Ishikawa (cell line): ENCODE data around the gene COL4A2.

ENCODE experiments used
- CEBPB ChIP-seq: IDR thresholded peaks from 2 replicates; pipeline ENCODE4 v1.6.1; 2012
- CREB1 ChIP-seq: IDR thresholded peaks from 2 replicates; pipeline ENCODE4 v1.6.1; 2012; ENCODE audit warnings: low read depth
- EGR1 ChIP-seq: IDR thresholded peaks from 2 replicates; pipeline ENCODE4 v1.6.1; 2012
- EP300 ChIP-seq: IDR thresholded peaks from 2 replicates; pipeline ENCODE4 v1.6.1; 2012; ENCODE audit warnings: borderline replicate concordance
- FOXM1 ChIP-seq: IDR thresholded peaks from 2 replicates; pipeline ENCODE4 v1.6.1; 2012; ENCODE audit warnings: low read depth, borderline replicate concordance
- NFIC ChIP-seq: IDR thresholded peaks from 2 replicates; pipeline ENCODE4 v1.6.1; 2012
- RAD21 ChIP-seq: IDR thresholded peaks from 2 replicates; pipeline ENCODE4 v1.6.1; 2012; ENCODE audit warnings: low read depth
- REST ChIP-seq: IDR thresholded peaks from 2 replicates; pipeline ENCODE4 v1.6.1; 2012; ENCODE audit warnings: low read depth, mild to moderate bottlenecking
- TAF1 ChIP-seq: IDR thresholded peaks from 2 replicates; pipeline ENCODE4 v1.6.1; 2012; ENCODE audit warnings: low read depth, mild to moderate bottlenecking
- TCF12 ChIP-seq: IDR thresholded peaks from 2 replicates; pipeline ENCODE4 v1.6.1; 2012; ENCODE audit warnings: low read depth
- TEAD4 ChIP-seq: IDR thresholded peaks from 2 replicates; pipeline ENCODE4 v1.6.1; 2012
- USF1 ChIP-seq: IDR thresholded peaks from 2 replicates; pipeline ENCODE4 v1.6.1; 2012
- YY1 ChIP-seq: IDR thresholded peaks from 2 replicates; pipeline ENCODE4 v1.6.1; 2012; ENCODE audit warnings: low read depth
- ZBTB7A ChIP-seq: IDR thresholded peaks from 2 replicates; pipeline ENCODE4 v1.6.1; 2012; ENCODE audit warnings: low read depth
- TF ChIP-seq, protein P1 (sequence below): IDR thresholded peaks from 2 replicates; pipeline ENCODE4 v1.6.1; 2012

COL4A2 gene

GRCh38 chr13:110368408-110368807 lies 61.3 kb downstream of the COL4A2 start:
- TF ChIP-seq TAF1 (no peak), CREB1 (no peak), CEBPB (no peak), YY1 (no peak), TEAD4 (no peak), EGR1 (no peak), ZBTB7A (no peak), REST (no peak), EP300 (no peak), NFIC (no peak)

- TF ChIP-seq USF1 (no peak), TAF1 (no peak), REST (no peak), RAD21 (peak; percentile 24; the same call in 1 of the 2 replicates), YY1 (no peak)
Observed at GRCh38 chr13:110369400-110369799, 62.3 kb downstream of the COL4A2 start.

- TF ChIP-seq EP300: 0 out of 2 replicates have a peak, but pooled peaks have one; percentile 21
- TF ChIP-seq USF1: peak; percentile 71
- TF ChIP-seq NFIC: peak; percentile 39; the same call in 1 of the 2 replicates
- TF ChIP-seq TEAD4: no peak; the same call in 1 of the 2 replicates
Observed at GRCh38 chr13:110371550-110372465, 64.7 kb downstream of the COL4A2 start.

DNA sequence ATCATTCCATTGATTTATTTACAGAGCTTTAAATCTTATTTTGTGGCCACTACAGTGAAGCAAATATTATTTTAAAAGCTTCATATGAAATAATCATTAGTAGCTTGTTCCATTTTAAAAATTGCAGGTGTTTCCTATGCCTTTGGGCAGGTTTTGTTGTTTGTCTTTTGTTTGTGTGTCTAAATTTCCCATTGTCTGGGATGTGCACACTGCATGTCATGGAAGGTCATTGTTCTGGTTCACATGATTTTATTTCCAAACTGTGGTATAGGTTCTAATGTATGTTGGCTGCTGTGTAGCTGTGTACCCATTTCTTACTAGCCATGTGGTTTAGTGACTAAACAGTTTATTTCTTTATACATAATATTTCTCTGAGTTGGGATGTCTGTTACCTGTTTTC lies 65.6 kb downstream of the COL4A2 start:
- TF ChIP-seq RAD21 (no peak), TCF12 (no peak), CREB1 (no peak), TEAD4 (no peak)

DNA sequence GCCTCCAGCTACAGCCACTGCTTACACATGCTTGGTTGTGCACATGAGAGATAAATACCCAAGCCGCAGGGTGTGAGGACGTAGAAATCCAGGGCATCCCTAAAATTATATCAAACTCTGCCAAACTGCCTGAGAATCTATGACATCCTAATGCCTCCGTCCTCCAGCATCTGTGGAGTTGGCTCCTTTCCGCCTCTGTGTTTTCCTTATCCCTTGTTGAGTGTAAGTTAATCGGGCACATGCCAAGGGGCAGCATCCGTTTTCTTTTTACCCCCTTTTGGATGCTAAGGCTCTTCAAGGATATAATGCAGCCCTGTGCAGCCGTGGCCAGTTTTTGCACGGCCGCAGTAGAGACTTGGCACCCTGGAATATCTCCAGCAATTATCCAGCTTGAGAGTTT lies 66.5 kb downstream of the COL4A2 start:
- TF ChIP-seq FOXM1 (no peak), EP300 (no peak), ZBTB7A (no peak), RAD21 (no peak), TCF12 (no peak), USF1 (no peak), CEBPB (no peak), YY1 (no peak), REST (no peak)
- TF ChIP-seq, protein P1, sequence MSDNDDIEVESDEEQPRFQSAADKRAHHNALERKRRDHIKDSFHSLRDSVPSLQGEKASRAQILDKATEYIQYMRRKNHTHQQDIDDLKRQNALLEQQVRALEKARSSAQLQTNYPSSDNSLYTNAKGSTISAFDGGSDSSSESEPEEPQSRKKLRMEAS: no peak
